Hepatic stellate cell (primary cell): ENCODE results near the gene ASGR1.

Source experiments
- DNase-seq: peaks from one replicate; pipeline ENCODE4 v3.0.0; 2011; ENCODE audit warnings: low spot score

ASGR1 gene

GRCh38 chr17:7216242-7217112 lies 37.3 kb upstream of the ASGR1 start:
- no peak for DNase-seq

- peak; percentile 58 for DNase-seq
These were observed 36.5 kb upstream of the ASGR1 start for GRCh38 chr17:7215652-7216180.

GRCh38 chr17:7215136-7215638 lies 36.0 kb upstream of the ASGR1 start:
- no peak for DNase-seq

- peak; percentile 98 for DNase-seq
These were observed 35.3 kb upstream of the ASGR1 start for GRCh38 chr17:7214300-7215135.

GRCh38 chr17:7213895-7214299 lies 34.7 kb upstream of the ASGR1 start:
- DNase-seq, result peak; percentile 74

GRCh38 chr17:7211491-7212273 lies 32.5 kb upstream of the ASGR1 start:
- no peak for DNase-seq

GRCh38 chr17:7208754-7209460 lies 29.7 kb upstream of the ASGR1 start:
- no peak for DNase-seq

- DNase-seq, result no peak
These were observed 28.9 kb upstream of the ASGR1 start for GRCh38 chr17:7208027-7208571.

GRCh38 chr17:7207120-7208001 lies 28.2 kb upstream of the ASGR1 start:
- peak; percentile 44 for DNase-seq

- DNase-seq, result no peak
These were observed 26.4 kb upstream of the ASGR1 start for GRCh38 chr17:7205561-7205960.

- peak; percentile 92 for DNase-seq
These were observed 25.8 kb upstream of the ASGR1 start for GRCh38 chr17:7204828-7205461.

- DNase-seq, result no peak
These were observed 25.2 kb upstream of the ASGR1 start for GRCh38 chr17:7204336-7204735.

- no peak for DNase-seq
These were observed 24.2 kb upstream of the ASGR1 start for GRCh38 chr17:7203391-7203790.

GRCh38 chr17:7196651-7197401 lies 17.7 kb upstream of the ASGR1 start:
- DNase-seq, result no peak

GRCh38 chr17:7195971-7196370 lies 16.8 kb upstream of the ASGR1 start:
- no peak for DNase-seq

- no peak for DNase-seq
These were observed 13.2 kb upstream of the ASGR1 start for GRCh38 chr17:7192271-7192937.

GRCh38 chr17:7191571-7192270 lies 12.6 kb upstream of the ASGR1 start:
- peak; percentile 82 for DNase-seq
